GM18519 (cell line): ENCODE results near the gene NUP42.
"Not testable (repeated sequence)": the region's sequence is repeated elsewhere in the genome, so short reads cannot be mapped to it uniquely, and the experiment has no call there.

ENCODE experiments used
- ATAC-seq: cut with Tn5 transposase; IDR thresholded peaks from one replicate; pipeline ENCODE4 v1.9.1; 2021; ENCODE audit warnings: mild to moderate bottlenecking, moderate library complexity; ENCODE audit not compliant: unreplicated experiment, low FRiP score

The NUP42 gene, protein sequence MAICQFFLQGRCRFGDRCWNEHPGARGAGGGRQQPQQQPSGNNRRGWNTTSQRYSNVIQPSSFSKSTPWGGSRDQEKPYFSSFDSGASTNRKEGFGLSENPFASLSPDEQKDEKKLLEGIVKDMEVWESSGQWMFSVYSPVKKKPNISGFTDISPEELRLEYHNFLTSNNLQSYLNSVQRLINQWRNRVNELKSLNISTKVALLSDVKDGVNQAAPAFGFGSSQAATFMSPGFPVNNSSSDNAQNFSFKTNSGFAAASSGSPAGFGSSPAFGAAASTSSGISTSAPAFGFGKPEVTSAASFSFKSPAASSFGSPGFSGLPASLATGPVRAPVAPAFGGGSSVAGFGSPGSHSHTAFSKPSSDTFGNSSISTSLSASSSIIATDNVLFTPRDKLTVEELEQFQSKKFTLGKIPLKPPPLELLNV

DNA sequence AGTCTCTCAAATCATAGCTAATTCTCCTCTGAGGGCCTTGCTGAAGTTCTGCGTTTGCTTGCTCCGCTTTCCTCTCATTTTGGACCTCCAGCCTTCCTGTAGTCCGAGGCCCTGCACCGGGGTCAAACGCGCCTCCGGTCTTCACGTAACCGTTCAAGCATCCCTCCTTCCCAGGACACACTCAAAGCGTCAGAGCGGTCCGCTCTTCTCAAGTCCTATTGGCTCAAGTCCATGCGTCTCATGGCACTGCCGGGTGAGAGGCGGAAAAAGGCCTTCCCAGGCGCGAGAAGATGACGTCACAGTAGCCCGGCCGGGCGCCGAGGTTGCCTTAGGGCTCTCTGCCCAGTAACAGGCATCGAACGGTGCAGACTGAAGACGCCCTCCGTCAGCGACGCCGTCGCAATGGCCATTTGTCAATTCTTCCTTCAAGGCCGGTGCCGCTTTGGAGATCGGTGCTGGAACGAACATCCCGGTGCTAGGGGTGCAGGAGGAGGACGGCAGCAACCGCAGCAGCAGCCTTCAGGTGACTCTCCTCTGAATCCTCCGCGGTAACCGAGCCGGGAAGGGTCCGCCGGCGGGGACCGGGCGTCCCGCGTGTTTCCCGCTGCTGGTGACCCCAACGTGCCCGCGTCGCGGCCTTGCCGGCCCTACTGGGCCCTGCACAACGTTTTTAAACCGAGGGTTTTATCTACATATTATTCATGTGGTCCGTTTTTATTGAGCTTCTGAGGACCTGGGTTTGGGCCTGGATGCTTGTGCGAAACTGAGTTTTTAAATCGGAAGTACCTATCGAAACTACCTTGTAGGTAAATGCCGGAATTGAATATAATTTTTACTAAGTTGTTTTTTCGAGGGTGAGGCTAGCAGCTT lies at the start of gene NUP42:
TSS of gene NUP42 (plus strand) at position 365 of the 870 bp plus-strand sequence. CDS start at position 403, 38 bp downstream.
- peak; percentile 93 for ATAC-seq

DNA sequence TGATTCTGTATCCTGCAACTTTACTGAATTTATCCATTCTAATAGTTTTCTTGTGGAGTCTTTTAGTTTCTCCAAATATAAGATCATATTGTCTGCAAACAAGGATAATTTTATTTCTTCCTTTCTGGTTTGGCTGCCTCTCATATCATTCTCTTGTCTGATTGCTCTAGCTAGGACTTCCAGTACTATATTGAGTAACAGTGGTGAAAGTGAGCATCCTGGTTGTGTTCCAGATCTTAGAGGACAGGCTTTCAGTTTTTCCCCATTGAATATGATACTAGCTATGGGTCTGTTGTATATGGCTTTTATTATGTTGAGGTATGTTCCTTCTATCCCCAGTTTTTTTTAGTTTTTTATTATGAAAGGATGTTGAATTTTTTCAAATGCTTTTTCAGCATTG lies 48.1 kb upstream of the NUP42 start:
- ATAC-seq, result no peak

DNA sequence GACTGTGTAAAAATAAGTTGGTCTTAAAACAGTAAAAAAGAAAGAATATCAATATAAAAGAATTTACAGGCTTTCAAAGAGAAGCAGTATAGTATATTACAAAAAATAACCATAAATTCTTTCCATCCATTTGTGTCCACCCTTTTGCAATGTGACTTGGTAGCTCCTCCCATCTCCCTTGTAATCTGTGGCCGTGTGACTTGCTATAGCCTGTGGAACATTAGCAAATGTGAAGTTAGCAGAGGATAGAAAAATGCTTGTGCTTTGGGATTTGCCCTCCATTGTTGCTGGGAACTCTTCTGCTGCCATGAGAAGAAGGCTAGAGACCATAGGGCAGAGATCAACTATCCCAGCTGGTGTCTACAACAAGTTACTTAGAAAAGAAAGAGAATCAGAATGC lies 46.1 kb upstream of the NUP42 start:
- no peak for ATAC-seq

DNA sequence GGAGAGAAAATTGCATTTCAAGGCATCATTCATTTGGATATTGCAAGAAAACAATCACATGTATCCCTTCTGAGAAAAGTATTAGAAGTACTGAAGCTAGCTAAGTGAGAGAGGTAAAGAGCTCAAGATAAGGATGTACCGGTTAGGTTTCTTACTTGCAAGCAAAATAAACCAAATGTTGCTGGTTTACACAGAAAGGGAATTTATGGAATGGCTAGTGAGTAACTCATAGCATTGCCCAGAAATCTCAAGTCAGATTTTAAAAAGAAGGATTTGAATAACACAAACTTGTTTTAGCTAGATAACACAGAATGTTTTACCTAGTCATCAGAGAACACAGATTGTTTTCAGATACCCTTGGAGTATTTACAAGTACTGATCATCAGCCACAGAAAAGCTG lies 45.6 kb upstream of the NUP42 start:
- ATAC-seq, result no peak

DNA sequence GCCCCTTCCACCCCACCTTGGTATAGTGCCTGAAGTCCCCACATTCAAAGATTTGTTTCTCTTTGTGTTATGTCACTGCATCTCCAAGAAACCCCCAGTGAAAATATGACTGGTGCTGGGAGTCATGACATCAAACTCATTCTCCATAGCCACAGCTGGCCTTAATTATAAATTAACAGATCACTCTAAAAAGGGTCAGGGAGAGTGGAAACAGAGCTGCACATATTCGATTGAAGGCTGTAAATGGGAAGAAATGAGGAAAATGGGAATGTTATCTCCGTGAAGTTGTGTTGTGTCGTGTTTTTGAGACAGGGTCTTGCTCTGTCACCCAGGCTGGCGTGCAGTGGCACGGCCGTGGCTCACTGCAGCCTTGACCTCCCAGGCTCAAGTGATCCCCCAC lies 24.2 kb upstream of the NUP42 start:
- no peak for ATAC-seq

DNA sequence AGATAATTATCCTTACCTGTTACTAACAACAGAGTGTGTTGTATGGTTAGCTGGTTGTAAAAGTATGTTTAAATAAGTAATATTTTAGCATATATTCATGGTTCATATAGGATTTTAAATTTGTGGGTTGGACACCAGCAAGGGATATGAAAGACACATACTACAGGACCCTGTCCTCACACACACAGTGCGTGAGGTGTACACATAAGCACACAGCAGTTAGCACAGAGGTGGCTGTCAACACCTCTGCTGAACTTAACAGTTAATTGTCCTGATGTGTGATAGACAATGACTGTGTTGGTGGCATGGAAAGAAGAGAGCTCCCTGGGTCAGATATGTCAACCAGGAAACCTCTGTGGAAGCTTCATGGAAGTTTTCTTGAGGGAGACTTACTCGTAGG lies 23.3 kb upstream of the NUP42 start:
- ATAC-seq, result no peak

DNA sequence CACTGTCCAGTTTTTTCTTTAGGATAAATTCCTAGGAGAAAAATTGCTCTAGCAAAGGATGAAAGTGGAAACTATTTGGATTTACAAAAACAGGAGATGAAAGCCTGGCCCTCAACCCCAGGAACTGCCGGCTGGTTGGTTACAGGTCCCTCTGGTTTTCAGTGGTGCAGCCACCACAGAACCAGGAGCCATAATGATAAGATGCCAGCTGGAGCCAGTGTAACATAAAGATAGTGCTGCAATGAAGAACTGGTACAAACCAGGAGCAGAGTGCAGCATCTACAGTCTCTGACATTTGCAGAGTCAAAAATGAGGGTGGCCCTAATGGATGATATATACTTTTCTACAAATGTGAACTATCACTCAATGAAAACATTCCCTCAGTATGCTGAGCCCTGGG lies 20.4 kb upstream of the NUP42 start:
- no peak for ATAC-seq

DNA sequence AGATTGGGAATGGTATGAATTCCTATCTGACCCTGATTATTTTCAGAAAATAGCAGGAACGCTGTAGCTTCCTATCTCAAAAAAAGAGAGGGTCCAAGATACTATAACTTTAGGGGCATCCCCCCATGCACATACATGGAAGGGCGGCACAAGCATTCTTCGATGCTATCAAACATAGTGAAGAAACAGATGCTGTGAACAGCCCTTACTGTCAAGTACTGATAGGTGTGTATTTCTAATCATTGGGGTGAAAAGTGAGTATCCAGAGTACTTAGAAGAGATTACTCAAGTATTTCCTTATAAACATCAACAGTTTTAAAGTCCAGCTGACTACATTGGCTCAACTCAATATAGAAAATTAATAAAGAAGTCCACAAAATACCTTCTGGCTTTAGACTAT lies 17.0 kb upstream of the NUP42 start:
- no peak for ATAC-seq

DNA sequence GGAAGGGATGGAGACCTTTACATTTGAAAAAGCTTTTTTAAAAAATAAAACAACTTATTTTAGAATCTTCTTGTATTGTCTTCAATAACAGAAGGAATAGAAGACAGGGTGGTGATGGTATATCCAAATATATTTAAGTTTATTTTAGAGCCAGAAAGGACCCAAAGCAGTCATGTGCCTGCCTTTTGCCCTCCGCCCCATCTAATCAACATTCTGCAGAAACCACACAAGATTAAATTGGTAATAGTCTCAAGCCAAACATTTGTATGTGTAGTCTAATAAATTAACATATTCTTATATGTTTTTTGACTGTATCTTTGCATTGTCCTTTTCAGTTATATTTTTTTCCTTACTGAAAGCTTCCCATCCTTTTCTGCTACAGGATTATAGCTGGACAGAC lies 16.5 kb upstream of the NUP42 start:
- ATAC-seq, result no peak

DNA sequence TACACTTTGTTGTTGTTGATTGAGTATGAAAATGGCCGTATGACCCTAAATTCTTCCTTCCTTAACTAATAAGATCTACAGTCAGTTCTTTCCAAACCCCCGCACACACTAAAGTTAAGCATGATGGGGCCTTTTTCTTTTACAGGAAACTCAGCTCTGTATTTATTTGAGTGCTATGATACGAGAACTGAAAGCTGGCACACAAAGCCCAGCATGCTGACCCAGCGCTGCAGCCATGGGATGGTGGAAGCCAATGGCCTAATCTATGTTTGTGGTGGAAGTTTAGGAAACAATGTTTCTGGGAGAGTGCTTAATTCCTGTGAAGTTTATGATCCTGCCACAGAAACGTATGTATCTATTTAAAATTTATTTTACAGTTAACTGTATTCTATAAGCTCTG lies 14.2 kb upstream of the NUP42 start:
- no peak for ATAC-seq

DNA sequence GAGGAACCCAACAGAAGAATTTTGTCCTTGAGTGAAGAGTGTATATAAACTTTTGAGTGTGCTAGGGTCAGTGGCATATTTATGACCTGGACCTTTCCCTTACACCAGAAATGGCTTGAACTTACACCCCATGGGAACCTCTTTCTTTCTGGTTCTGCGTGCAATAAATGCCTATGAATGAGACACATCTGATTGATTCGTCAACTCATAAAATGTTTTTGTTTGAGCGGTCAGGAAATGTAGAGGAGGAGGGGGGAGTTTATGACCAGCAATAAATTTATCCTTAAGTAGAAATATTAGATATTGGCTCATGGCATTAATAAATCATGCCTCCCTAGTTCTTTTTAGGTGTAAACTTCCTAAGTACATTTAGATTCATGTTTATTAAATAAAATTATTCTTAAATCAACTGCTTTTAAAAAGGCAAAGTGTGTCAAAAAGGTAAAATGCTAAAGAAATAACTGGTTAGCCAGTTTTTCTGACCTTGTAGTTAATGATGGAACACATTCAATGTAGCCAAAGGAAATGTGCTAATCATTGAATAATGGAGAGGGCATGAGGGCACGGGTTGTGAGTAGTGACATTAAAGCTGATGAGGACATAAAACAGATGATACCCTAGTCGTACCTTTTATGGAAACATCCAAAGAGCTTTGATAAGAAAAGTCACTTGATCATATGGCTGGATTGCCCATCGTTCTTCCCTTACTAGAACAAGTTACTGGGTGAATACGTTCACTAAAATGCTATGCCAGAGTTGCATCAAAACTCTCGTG lies 13.6 kb upstream of the NUP42 start:
- no peak for ATAC-seq

DNA sequence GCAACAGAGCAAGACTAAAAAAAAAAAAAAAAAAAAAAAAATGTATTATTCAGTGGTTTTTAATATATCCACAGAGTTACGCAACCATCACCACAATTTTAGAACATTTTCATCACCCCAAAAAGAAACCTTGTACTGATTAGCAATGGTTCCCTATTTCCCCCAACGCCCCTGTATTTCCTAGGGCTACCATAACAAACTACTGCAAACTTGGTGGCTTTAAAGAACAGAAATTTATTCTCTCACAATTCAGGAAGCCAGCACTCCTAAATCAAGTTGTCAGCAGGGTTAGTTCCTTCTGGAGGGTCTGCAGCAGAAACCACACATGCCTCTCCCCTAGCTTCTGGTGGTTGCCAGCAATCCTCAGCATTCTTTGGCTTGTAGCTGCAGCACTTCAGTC lies 5.9 kb upstream of the NUP42 start:
- ATAC-seq, result no peak

DNA sequence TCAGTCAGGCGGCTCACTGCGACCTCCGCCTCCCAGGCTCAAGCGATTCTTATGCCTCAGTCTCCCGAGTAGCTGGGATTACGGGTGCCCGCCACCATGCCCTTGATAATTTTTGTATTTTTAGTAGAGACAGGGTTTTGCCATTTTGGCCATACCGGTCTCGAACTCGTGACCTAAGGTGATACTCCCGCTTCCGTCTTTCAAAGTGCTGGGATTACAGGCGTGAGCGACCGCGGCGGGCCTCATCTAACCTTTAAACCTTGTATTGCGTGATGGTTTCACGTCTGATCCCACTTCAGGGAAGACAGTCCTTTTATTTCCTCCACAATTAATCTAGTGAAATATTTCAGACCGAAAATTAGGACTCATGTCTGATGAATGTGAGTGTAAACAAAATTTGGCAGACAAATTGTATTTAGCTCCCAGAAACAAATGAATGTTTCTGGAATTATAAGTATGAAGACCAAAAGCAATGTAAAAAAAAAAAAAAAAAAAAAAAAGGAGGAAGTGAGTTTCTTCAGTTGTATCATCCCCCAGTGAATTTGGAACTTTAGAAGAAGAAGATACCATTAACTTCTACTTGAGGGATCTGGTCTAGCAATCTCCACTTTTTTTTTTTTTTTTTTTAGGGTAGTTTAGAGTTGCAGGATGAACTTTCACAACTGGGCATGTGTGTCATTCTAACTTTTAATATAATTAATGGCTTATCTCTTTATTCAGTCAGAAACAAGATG lies 1.6 kb downstream of the NUP42 start:
- no peak for ATAC-seq

DNA sequence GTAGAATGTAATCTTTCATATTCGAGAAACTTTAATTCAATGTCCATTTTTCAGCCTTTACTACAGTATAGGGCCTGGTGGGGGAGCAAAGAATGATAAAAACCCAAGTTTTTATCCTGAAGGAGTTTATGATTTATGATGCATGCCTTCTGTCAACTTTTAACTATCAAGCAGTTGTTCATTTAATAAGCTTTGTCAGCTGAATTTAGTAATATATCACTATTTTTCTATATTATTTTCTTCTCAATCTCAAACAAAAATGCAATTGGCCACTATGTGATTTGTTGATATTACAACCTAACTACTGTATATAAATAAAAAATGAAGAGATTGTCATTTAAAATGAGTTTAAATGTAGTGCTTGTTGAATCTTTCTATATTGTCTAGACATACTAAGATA lies 2.4 kb downstream of the NUP42 start:
- ATAC-seq, result no peak

DNA sequence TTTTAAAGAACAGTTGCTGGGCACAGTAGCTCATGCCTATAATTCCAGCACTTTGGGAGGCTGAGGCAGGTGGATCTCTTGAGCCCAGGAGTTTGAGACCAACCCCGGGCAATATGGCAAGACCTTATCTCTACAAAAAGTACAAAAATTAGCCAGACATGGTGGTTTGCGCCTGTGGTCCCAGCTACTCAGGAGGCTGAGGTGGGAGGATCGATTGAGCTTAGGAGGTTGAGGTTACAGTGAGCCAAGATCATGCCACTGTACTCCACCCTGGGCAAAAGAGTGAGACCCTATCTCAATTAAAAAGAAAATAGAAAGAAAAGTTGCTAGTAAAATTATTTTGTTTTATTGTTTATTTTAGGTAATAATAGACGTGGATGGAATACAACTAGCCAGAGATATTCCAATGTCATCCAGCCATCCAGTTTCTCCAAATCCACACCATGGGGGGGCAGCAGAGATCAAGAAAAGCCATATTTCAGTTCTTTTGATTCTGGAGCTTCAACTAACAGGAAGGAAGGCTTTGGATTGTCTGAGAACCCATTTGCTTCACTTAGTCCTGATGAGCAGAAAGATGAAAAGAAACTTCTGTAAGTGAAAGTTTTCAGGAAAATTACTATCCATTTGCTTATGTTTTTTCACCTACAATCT lies 3.0 kb downstream of the NUP42 start:
- ATAC-seq, result no peak

DNA sequence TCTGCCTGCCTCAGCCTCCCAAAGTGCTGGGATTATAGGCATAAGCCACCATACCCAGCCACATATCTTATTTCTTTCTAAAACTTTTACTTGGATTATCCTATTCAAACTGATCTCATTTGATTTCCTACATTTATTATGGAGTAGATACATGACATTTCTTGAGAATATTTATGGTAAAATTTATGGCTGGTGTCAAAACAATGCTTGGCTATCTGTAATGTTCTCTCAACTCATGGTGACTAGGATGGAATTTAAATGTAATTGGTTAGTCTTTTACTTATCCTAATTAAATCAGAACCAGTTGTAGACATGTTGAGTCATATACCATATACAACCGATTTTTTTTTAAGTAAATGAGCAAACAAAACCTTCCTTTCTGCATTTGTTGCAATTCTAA lies 4.1 kb downstream of the NUP42 start:
- no peak for ATAC-seq

DNA sequence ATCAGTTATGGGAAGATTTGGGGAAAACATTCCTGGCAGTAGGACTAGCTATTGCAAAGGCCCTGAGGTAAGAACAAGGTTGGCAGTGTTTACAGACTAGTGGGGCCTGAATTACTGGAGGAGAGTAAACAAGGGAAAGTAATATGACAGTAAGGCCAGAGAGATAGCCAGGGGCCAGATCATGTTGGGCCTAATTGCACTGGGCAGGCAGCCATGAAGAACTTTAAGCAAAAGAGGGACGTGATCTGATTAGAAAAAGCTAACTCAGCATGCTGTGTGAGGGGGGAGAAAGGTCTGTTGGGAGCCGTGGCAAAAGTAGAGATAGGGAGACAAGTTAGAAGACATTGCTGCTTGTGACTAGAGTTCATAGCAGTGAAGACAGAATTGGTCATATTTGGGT lies 9.2 kb downstream of the NUP42 start:
- no peak for ATAC-seq

DNA sequence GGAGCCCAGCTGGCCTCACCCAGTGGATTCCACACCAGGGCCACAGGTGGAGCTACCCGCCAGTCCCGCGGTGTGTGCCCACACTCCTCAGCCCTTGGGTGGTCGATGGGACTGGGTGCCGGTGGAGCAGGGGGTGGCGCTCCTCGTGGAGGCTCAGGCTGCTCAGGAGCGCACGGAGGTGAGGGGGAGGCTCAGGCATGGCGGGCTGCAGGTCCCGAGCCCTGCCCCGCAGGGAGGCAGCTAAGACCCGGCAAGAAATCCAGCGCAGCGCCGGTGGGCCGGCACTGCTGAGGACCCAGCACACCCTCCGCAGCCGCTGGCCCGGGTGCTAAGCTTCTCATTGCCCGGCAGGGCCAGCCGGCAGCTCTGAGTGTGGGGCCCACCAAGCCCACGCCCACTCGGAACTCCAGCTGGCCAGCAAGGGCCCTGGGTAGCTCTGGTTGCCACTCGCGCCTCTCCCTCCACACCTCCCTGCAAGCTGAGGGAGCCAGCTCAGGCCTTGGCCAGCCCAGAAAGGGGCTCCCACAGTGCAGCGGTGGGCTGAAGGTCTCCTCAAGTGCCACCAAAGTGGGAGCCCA lies 11.9 kb downstream of the NUP42 start:
- not testable (repeated sequence) for ATAC-seq

DNA sequence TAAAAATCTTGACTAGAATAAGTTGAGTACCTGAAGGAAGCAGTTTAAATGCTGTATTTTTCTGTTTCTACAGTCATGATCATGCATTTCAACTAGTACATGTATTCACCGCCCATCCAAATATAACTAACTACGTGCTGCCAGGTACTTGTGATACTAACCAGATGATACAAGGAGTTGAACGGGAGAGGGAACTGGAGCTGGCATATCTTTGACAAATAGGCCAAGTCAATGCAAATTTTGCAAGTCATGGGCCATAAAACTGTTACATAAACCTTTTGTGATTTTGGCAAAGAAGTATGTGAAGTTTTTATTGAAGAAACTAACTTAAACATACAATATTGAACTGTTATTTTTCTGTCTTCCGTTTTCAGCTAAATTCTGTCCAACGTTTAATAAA lies 14.5 kb downstream of the NUP42 start:
- no peak for ATAC-seq
